Tibial nerve (tissue), 4 donors: ENCODE measurements around the gene ZNF407. TPM values are rescaled to one million over a fixed set of nuclear protein-coding genes. Genes with fewer than 3 reads are reported as not detected.
"Not testable (repeated sequence)": the region's sequence is repeated elsewhere in the genome, so short reads cannot be mapped to it uniquely, and the experiment has no call there.

Experiments
- DNase-seq, 2 donors: peaks; one replicate each; pipeline ENCODE4 v3.0.0-alpha.2; 2019; ENCODE audit warnings: low spot score in 2 of 2
- H3K27ac ChIP-seq, 4 donors: fragments of 200-600 bp; sonication (generic) in 3 of 4; one replicate each; pipeline ENCODE4 v1.5.1; 2017 to 2019; ENCODE audit warnings: mild to moderate bottlenecking in 1 of 4
- H3K27me3 ChIP-seq, 2 donors: fragments of 200-600 bp; sonication (generic) in 1 of 2; one replicate each; pipeline versions ENCODE4 v1.5.1 to v1.6.0; 2017 to 2019
- H3K36me3 ChIP-seq, 3 donors: fragments of 200-600 bp; sonication (generic); one replicate each; pipeline ENCODE4 v1.5.1; 2018 to 2019
- H3K4me1 ChIP-seq, 4 donors: fragments of 200-600 bp; sonication (generic) in 3 of 4; one replicate each; pipeline ENCODE4 v1.5.1; 2017 to 2019
- H3K4me3 ChIP-seq, 4 donors: fragments of 200-600 bp; sonication (generic) in 3 of 4; one replicate each; pipeline ENCODE4 v1.5.1; 2017 to 2019; ENCODE audit warnings: mild to moderate bottlenecking in 1 of 4, moderate library complexity in 1 of 4
- H3K9me3 ChIP-seq, 4 donors: fragments of 200-600 bp; sonication (generic) in 3 of 4; one replicate each; pipeline ENCODE4 v1.5.1; 2017 to 2019
- EP300 ChIP-seq, 2 donors: sonication (generic); formaldehyde crosslinking; IDR thresholded peaks; one replicate each; pipeline ENCODE4 v1.6.1; 2017; ENCODE audit warnings: antibody characterized with exemption in 2 of 2, mild to moderate bottlenecking in 1 of 2
- POLR2A ChIP-seq, 2 donors: fragments of 450-650 bp; IDR thresholded peaks; one replicate each; pipeline ENCODE4 v1.6.1; 2017; ENCODE audit warnings: antibody characterized with exemption in 2 of 2, mild to moderate bottlenecking in 2 of 2, moderate library complexity in 2 of 2
- WGBS, 2 donors: methylation state at CpG; one replicate each; pipeline ENCODE4 v1.1.5; 2018; 5-methylcytosine and 5-hydroxymethylcytosine counted together
- total RNA-seq, 4 donors: library from RNA; depleted of rRNA; stranded (reverse); fragments of >200 nt; gene quantifications; one replicate each; pipeline ENCODE4 v1.1.0, GENCODE V29; 2016
- TF ChIP-seq, protein P1 (sequence below), 5 experiments: fragments of 200-600 bp in 3 of 5; fragments of 450-650 bp in 2 of 5; sonication (generic) in 3 of 5; IDR thresholded peaks; one replicate each; pipeline ENCODE4 v1.5.1; 2016 to 2019; ENCODE audit warnings: antibody characterized with exemption in 5 of 5, mild to moderate bottlenecking in 3 of 5, moderate library complexity in 2 of 5

The ZNF407 gene
- total RNA-seq, 4 donors from 2014 or later, result 18.6 to 22.8 (median 19.6) TPM

- WGBS, 2 donors, result 85 to 89% methylated on average over 11 of the region's 11 CpGs
- Histone ChIP-seq H3K4me3 (no peak overlapping the region), H3K9me3 (no peaks in the 10 kb centered on the region), H3K36me3 (no peaks in the 10 kb centered on the region), H3K4me1 (peaks cover 0 to 7% (median 0%) of the 10 kb centered on the region in 4 donors), H3K27me3 (no peaks in the 10 kb centered on the region), H3K27ac (no peak overlapping the region)
- no peak for TF ChIP-seq POLR2A (IDR thresholded peaks at IDR 0.05)
- no peak for TF ChIP-seq EP300 (IDR thresholded peaks at IDR 0.05)
- TF ChIP-seq, protein P1, sequence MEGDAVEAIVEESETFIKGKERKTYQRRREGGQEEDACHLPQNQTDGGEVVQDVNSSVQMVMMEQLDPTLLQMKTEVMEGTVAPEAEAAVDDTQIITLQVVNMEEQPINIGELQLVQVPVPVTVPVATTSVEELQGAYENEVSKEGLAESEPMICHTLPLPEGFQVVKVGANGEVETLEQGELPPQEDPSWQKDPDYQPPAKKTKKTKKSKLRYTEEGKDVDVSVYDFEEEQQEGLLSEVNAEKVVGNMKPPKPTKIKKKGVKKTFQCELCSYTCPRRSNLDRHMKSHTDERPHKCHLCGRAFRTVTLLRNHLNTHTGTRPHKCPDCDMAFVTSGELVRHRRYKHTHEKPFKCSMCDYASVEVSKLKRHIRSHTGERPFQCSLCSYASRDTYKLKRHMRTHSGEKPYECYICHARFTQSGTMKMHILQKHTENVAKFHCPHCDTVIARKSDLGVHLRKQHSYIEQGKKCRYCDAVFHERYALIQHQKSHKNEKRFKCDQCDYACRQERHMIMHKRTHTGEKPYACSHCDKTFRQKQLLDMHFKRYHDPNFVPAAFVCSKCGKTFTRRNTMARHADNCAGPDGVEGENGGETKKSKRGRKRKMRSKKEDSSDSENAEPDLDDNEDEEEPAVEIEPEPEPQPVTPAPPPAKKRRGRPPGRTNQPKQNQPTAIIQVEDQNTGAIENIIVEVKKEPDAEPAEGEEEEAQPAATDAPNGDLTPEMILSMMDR (IDR thresholded peaks at IDR 0.05), result no peak
- no peak for DNase-seq
Measured at GRCh38 chr18:74556126-74556525, 41.5 kb upstream of the ZNF407 start.

DNA sequence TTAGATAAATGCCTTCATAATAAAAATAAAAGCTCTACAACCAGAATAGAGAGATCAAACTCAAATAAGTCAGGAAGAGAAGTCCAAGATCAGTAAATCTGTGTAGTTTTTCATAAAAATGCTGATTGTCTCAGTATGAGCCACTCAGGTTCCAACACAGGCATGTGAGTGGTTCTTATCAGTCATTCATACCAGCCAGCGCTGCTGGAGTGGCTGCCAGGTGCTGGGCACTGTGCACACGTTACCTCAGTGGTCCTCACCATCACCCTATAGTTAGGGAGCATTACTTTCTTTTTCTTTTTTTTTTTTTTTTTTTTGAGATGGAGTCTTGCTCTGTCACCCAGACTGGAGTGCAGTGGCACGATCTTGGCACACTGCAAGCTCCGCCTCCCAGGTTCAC is 39.6 kb upstream of the ZNF407 start:
- TF ChIP-seq EP300 (IDR thresholded peaks at IDR 0.05) (no peak), POLR2A (IDR thresholded peaks at IDR 0.05) (no peak)
- TF ChIP-seq, protein P1 (IDR thresholded peaks at IDR 0.05), result no peak
- no peaks in the 10 kb centered on the region for H3K27me3 ChIP-seq

GRCh38 chr18:74562131-74562730 is 35.4 kb upstream of the ZNF407 start:
- TF ChIP-seq, protein P1 (IDR thresholded peaks at IDR 0.05), result no peak
- TF ChIP-seq POLR2A (IDR thresholded peaks at IDR 0.05) (no peak), EP300 (IDR thresholded peaks at IDR 0.05) (no peak)
- Histone ChIP-seq H3K27ac (no peak overlapping the region), H3K27me3 (no peaks in the 10 kb centered on the region), H3K9me3 (peaks cover 0 to 8% (median 0%) of the 10 kb centered on the region in 4 donors), H3K4me1 (no peaks in the 10 kb centered on the region), H3K4me3 (no peak overlapping the region), H3K36me3 (no peaks in the 10 kb centered on the region)
- DNase-seq, result no peak
- 62 to 70% methylated on average over 4 of the region's 4 CpGs for WGBS, 2 donors

More for the DNA sequence above, 39.6 kb upstream of the ZNF407 start:
- H3K9me3 ChIP-seq, result no peaks in the 10 kb centered on the region
- 75 to 93% methylated on average over 4 of the region's 4 CpGs for WGBS, 2 donors
- DNase-seq, result no peak
- no peaks in the 10 kb centered on the region for H3K36me3 ChIP-seq
- H3K4me3 ChIP-seq, result no peak overlapping the region
- no peak overlapping the region for H3K27ac ChIP-seq
- no peaks in the 10 kb centered on the region for H3K4me1 ChIP-seq

DNA sequence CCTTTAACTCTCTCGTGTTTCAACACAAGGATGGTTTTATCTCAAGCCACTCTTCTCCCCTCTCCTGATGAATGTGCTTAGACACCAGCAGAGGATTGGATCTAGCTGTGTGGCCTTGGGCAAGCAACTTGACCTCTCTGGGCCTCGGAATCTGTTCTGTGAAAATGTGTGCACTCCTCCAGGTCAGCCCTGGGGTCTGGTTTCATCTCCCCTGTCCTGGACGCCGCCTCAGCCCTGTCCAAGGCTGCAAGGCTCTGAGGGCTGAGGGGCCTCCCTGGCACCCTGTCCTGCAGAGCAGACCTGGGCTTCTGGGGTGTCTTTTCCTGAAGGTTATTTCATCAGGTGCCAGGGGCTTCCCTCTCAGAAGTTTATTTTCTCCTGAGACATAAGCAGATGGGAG is 34.9 kb upstream of the ZNF407 start:
- Histone ChIP-seq H3K27ac (no peak overlapping the region), H3K9me3 (peaks cover 0 to 8% (median 0%) of the 10 kb centered on the region in 4 donors), H3K27me3 (no peaks in the 10 kb centered on the region), H3K4me3 (no peak overlapping the region), H3K36me3 (no peaks in the 10 kb centered on the region), H3K4me1 (no peaks in the 10 kb centered on the region)
- no peak for DNase-seq
- no peak for TF ChIP-seq EP300 (IDR thresholded peaks at IDR 0.05)
- TF ChIP-seq POLR2A (IDR thresholded peaks at IDR 0.05), result no peak
- TF ChIP-seq, protein P1 (IDR thresholded peaks at IDR 0.05), result no peak
- WGBS, 2 donors, result 89 to 92% methylated on average over 4 of the region's 4 CpGs

DNA sequence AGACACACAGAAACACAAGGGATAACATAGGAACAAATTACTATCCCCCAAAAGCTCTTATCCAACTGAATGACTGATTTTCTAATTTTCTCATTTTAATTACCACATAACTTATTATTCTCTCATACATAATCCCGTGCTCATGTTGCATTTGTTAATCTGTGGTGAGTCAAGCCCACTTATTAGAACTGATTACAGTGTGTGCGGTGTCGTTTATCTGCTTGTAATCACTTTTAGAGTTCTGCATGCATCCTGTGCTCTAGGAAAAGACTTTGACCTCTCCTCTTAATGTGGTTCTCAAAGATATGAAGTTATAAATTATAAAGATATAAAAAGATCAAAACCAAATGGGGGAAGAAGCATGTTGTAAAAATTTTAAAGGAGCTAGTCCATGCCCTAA is 33.7 kb upstream of the ZNF407 start:
- Histone ChIP-seq H3K36me3 (no peaks in the 10 kb centered on the region), H3K4me3 (no peak overlapping the region), H3K4me1 (no peaks in the 10 kb centered on the region)

DNA sequence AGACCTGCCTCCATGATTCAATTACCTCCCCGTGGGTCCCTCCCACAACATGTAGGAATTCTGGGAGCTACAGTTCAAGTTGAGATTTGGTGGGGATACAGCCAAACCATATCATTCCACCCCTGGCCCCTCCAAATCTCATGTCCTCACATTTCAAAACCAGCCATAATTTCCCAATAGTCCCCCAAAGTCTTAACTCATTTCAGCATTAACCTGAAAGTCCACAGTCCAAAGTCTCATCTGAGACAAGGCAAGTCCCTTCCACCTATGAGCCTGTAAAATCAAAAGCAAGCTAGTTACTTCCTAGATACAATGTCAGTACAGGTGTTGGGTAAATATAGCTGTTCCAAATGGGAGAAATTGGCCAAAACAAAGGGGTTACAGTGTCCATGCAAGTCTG is 32.5 kb upstream of the ZNF407 start:
- not testable (repeated sequence) for H3K4me3 ChIP-seq, H3K36me3 ChIP-seq, H3K4me1 ChIP-seq, DNase-seq, H3K9me3 ChIP-seq, H3K27me3 ChIP-seq, H3K27ac ChIP-seq
- WGBS, 2 donors, result 85 to 95% methylated on average over 1 of the region's 1 CpG

More for the DNA sequence above, 33.7 kb upstream of the ZNF407 start:
- H3K9me3 ChIP-seq, result peaks cover 0 to 8% (median 0%) of the 10 kb centered on the region in 4 donors
- no peak for DNase-seq
- WGBS, 2 donors, result 51 to 56% methylated on average over 3 of the region's 3 CpGs
- no peaks in the 10 kb centered on the region for H3K27me3 ChIP-seq
- H3K27ac ChIP-seq, result no peak overlapping the region
- TF ChIP-seq, protein P1 (IDR thresholded peaks at IDR 0.05), result no peak
- no peak for TF ChIP-seq POLR2A (IDR thresholded peaks at IDR 0.05)
- TF ChIP-seq EP300 (IDR thresholded peaks at IDR 0.05), result no peak

GRCh38 chr18:74565993-74566392 is 31.7 kb upstream of the ZNF407 start:
- H3K36me3 ChIP-seq, H3K4me3 ChIP-seq, H3K27ac ChIP-seq, H3K9me3 ChIP-seq, H3K4me1 ChIP-seq, H3K27me3 ChIP-seq, DNase-seq: not testable (repeated sequence)
- WGBS, 2 donors, result 96% methylated on average over 3 of the region's 3 CpGs
